Natural killer cell (primary cell): Measurements from ENCODE around the gene MPC1L. TPM values are rescaled to one million over a fixed set of nuclear protein-coding genes. Genes with fewer than 3 reads are reported as not detected.

Source experiments
- ATAC-seq, 3 donors: fragments of 150-1000 bp in 2 of 3; fragments of 200-7000 bp in 1 of 3; cut with Tn5 transposase; 1 replicate in 1 of 3; 2 replicates in 2 of 3; pipeline ENCODE4 v1.10.0; 2021; ENCODE audit warnings: mild to moderate bottlenecking in 2 of 3, moderate library complexity in 2 of 3
- DNase-seq, 2 donors: peaks; one replicate each; pipeline versions ENCODE4 v3.0.0 to v3.0.0-alpha.2; 2013 to 2021; ENCODE audit warnings: mixed read lengths in 1 of 2
- H3K27ac ChIP-seq: one replicate; pipeline ENCODE4 v1.5.1; 2013; ENCODE audit warnings: mild to moderate bottlenecking, low read length
- H3K27me3 ChIP-seq: one replicate; pipeline ENCODE4 v1.6.1; 2013; ENCODE audit warnings: low read length; ENCODE audit not compliant: control insufficient read depth, insufficient read depth
- H3K36me3 ChIP-seq: one replicate; pipeline ENCODE4 v1.6.1; 2013; ENCODE audit warnings: low read length; ENCODE audit not compliant: control insufficient read depth, insufficient read depth
- H3K4me1 ChIP-seq: one replicate; pipeline ENCODE4 v1.6.1; 2013; ENCODE audit warnings: low read length; ENCODE audit not compliant: control insufficient read depth, insufficient read depth
- H3K4me3 ChIP-seq: one replicate; pipeline ENCODE4 v1.5.1; 2013; ENCODE audit warnings: low read length
- H3K9me3 ChIP-seq: one replicate; pipeline ENCODE4 v1.6.1; 2013; ENCODE audit warnings: low read length; ENCODE audit not compliant: control insufficient read depth, insufficient read depth
- H3K27ac Mint-ChIP-seq, 2 donors: one replicate each; pipeline ENCODE4 v1.8.0; 2022; ENCODE audit warnings: mild to moderate bottlenecking in 2 of 2, mixed read lengths in 2 of 2, moderate library complexity in 1 of 2
- H3K27me3 Mint-ChIP-seq, 2 donors: one replicate each; pipeline ENCODE4 v1.8.0; 2022; ENCODE audit warnings: low read depth in 2 of 2, mixed read lengths in 2 of 2
- H3K36me3 Mint-ChIP-seq: one replicate; pipeline ENCODE4 v1.8.0; 2022; ENCODE audit warnings: mixed read lengths
- H3K4me1 Mint-ChIP-seq, 2 donors: one replicate each; pipeline ENCODE4 v1.8.0; 2022; ENCODE audit warnings: mixed read lengths in 2 of 2
- H3K4me3 Mint-ChIP-seq: one replicate; pipeline ENCODE4 v1.8.0; 2022; ENCODE audit warnings: mild to moderate bottlenecking, moderate library complexity, mixed read lengths
- H3K9me3 Mint-ChIP-seq, 2 donors: one replicate each; pipeline ENCODE4 v1.8.0; 2022; ENCODE audit warnings: mixed read lengths in 2 of 2
- WGBS: methylation state at CpG from one replicate; pipeline ENCODE4 v1.1.7; 2013; ENCODE audit warnings: missing lambda C conversion rate; ENCODE audit not compliant: insufficient coverage; 5-methylcytosine and 5-hydroxymethylcytosine counted together
- intact Hi-C: fragments of 100-400 bp; cut with micrococcal nuclease; formaldehyde crosslinking; loops from one replicate; pipeline ENCODE4 v1.14.2; 2022
- total RNA-seq, 4 donors: library from RNA; stranded (reverse); fragments of 120-200 nt in 1 of 4; gene quantifications; one replicate each; pipeline versions ENCODE4 v1.2.3 to v1.2.4, GENCODE V29; 2013 to 2022
- TF ChIP-seq, protein P1 (sequence below): fragments of 200-600 bp; IDR thresholded peaks from one replicate; pipeline ENCODE4 v1.8.0; 2022; ENCODE audit warnings: antibody characterized with exemption

MPC1L gene
- total RNA-seq, 3 donors from 2014 or later (not counting 1 experiment from before 2014, with no cell fraction given): not detected

DNA sequence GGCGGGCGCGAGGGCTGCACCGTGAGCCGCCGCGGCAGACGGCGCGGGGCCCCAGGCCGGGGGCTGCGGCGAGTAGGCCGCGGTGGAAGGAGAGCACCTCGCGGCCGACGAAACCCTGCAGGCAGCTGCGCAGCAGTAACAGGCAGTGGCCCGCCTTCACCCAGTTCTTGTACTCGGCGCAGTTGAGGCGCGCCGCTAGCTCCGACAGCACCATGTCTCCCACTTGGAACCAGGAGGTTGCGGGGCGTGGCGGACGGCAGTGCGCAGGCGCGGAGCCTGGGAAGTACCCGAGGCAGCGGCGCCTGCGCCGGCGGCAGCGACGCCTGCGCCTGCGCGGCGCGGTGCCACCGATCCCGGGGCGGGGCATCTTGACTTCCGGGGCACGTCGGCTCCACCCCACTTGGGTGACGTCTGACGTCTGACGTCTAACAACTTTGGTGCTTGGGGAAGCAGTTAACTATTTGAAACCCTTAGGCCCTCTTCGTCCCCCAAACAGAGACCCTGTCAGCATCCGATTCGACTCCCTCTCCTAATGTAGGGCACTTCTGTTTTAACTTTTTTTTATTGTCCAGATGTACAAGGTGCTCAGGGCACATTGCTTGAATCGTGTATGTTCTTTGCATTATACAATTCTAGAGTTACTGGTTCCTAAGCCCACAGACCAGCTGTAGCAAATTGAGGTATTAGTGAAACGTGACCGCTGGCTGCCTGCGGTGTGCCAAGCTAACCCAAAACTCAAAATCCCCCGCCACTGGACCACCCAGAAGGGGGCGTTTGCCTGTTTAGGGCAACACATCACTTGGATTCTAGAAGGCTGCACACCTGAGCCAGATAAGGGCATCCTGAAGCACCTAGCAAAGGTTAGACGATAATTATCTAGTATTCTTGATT, 24.3 kb downstream of the MPC1L start, which contains the start of gene CXorf38:
TSS of gene CXorf38 (minus strand) at position 255 of the 891 bp plus-strand sequence. CDS start at position 214, 41 bp downstream.
- Mint-ChIP-seq H3K4me1 (peaks cover 38 to 42% of the 10 kb centered on the region in 2 donors), H3K27me3 (no peaks in the 10 kb centered on the region), H3K36me3 (no peaks in the 10 kb centered on the region), H3K27ac (peak within 1 kb of the TSS; percentile 93 to 96), H3K9me3 (no peaks in the 10 kb centered on the region), H3K4me3 (peak within 1 kb of the TSS; percentile 96)
- 4% methylated on average over 66 of the region's 66 CpGs for WGBS
- peak; percentile 91 to 95 for DNase-seq
- peak; percentile 71 to 83 (median 79) for ATAC-seq
- no peaks in the 10 kb centered on the region for H3K27me3 ChIP-seq
- intact Hi-C loops: loop anchor here (1.0 to 10.0 kb wide), 4 partner anchors 67 to 685 kb away; partner anchors contain the start of genes ATP6AP2, DDX3X, MED14 and USP9X
- H3K4me3 ChIP-seq: peak within 1 kb of the TSS; percentile 78
- peak within 1 kb of the TSS; percentile 89 for H3K27ac ChIP-seq
- H3K36me3 ChIP-seq: peaks cover 4% of the 10 kb centered on the region
- H3K9me3 ChIP-seq: no peaks in the 10 kb centered on the region
- TF ChIP-seq, protein P1, sequence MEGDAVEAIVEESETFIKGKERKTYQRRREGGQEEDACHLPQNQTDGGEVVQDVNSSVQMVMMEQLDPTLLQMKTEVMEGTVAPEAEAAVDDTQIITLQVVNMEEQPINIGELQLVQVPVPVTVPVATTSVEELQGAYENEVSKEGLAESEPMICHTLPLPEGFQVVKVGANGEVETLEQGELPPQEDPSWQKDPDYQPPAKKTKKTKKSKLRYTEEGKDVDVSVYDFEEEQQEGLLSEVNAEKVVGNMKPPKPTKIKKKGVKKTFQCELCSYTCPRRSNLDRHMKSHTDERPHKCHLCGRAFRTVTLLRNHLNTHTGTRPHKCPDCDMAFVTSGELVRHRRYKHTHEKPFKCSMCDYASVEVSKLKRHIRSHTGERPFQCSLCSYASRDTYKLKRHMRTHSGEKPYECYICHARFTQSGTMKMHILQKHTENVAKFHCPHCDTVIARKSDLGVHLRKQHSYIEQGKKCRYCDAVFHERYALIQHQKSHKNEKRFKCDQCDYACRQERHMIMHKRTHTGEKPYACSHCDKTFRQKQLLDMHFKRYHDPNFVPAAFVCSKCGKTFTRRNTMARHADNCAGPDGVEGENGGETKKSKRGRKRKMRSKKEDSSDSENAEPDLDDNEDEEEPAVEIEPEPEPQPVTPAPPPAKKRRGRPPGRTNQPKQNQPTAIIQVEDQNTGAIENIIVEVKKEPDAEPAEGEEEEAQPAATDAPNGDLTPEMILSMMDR: no peak
- peaks cover 36% of the 10 kb centered on the region for H3K4me1 ChIP-seq

DNA sequence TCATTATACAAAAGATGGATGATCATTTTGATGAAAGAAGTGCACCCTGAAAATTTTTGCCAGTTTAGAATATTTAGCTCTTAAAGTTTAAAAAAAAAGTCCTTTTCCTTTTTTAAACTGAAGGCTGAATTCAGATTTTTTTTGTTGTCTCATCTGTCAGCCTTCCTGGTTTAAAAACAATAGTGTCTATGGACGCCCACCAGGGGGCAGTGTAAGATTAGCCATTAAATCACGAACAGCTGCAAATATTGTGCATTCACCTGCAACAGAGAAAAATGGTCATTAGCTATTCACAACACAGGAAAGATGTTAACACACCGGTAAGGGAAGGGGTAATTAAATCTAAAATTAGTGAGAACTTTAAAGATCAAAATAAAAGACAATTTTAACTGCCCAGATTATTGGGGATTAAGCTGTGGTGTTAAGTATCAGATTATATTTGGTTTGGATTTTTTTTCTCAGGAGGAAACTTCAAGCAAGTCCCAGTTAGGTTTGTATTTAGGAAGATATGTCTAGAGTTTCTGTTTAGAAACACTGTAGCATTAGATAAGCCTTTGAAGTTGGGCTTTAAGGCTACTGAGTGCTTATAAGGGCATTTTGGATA, 28.5 kb downstream of the MPC1L start:
- peaks cover 5% of the 10 kb centered on the region for H3K4me1 ChIP-seq
- peak; percentile 52 to 85 for DNase-seq
- H3K4me3 ChIP-seq: no peak overlapping the region
- H3K27me3 ChIP-seq: no peaks in the 10 kb centered on the region
- Mint-ChIP-seq H3K36me3 (peaks cover 11% of the 10 kb centered on the region), H3K9me3 (no peaks in the 10 kb centered on the region), H3K27me3 (no peaks in the 10 kb centered on the region), H3K4me1 (peaks cover 12 to 13% of the 10 kb centered on the region in 2 donors), H3K27ac (peak overlapping the region; percentile 10 to 65), H3K4me3 (no peak overlapping the region)
- TF ChIP-seq, protein P1: peak; percentile 74
- intact Hi-C loops: loop anchor here (1.0 to 10.0 kb wide), 3 partner anchors 107 to 463 kb away; no protein-coding TSS in a partner anchor
- WGBS: no CpG with 5 or more reads among the region's 3 CpGs
- H3K36me3 ChIP-seq: peaks cover 16% of the 10 kb centered on the region
- ATAC-seq: peak in 1 of 3 donors; percentile 45
- H3K9me3 ChIP-seq: no peaks in the 10 kb centered on the region
- no peak overlapping the region for H3K27ac ChIP-seq

DNA sequence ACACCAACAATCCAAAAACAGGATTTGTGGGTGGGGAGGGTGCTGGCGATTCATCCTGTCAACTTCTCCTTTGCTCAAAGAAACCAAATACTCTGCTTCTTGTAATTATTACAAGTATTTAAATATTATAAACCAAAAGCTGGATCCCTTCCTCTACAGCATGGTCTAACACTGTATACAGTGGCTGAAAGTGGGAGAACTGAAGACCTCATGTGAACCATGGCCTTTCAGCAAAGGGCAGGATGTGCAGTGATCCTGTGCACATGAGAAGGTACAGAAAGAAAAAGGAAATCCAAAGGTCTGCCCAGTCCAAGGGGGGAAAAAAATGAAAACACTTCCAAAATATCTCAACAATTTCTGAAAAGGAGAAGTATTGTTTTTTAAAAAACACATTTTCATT, 29.4 kb downstream of the MPC1L start:
- no peaks in the 10 kb centered on the region for H3K27me3 Mint-ChIP-seq
- ATAC-seq (no peak), DNase-seq (no peak)
- Histone ChIP-seq H3K4me3 (no peak overlapping the region), H3K9me3 (no peaks in the 10 kb centered on the region), H3K27me3 (no peaks in the 10 kb centered on the region), H3K4me1 (peaks cover 4% of the 10 kb centered on the region), H3K36me3 (peaks cover 20% of the 10 kb centered on the region), H3K27ac (no peak overlapping the region)
- no peak overlapping the region for H3K27ac Mint-ChIP-seq
- WGBS: no CpG with 5 or more reads among the region's 1 CpG
- TF ChIP-seq, protein P1: no peak
- H3K4me1 Mint-ChIP-seq: peaks cover 8 to 9% of the 10 kb centered on the region in 2 donors
- no peaks in the 10 kb centered on the region for H3K9me3 Mint-ChIP-seq
- H3K36me3 Mint-ChIP-seq: peaks cover 11% of the 10 kb centered on the region
- intact Hi-C loops: loop anchor here (10.0 kb wide), 1 partner anchor 462 kb away; no protein-coding TSS in a partner anchor
- H3K4me3 Mint-ChIP-seq: no peak overlapping the region
